Lower leg skin (tissue), 4 donors: ENCODE measurements around the gene FMR1NB. TPM values are rescaled to one million over a fixed set of nuclear protein-coding genes. Genes with fewer than 3 reads are reported as not detected.

Experiments used
- DNase-seq, 2 donors: peaks; one replicate each; pipeline ENCODE4 v3.0.0-alpha.2; 2019; ENCODE audit warnings: low spot score in 2 of 2
- H3K4me3 ChIP-seq: fragments of 200-600 bp; sonication (generic); 2 replicates; pipeline ENCODE4 v1.5.1; 2017; ENCODE audit warnings: mild to moderate bottlenecking, low read depth; ENCODE audit not compliant: poor library complexity, severe bottlenecking
- CTCF ChIP-seq, 3 donors: fragments of 450-650 bp; IDR thresholded peaks; one replicate each; pipeline ENCODE4 v1.5.1; 2016; ENCODE audit warnings: antibody characterized with exemption in 3 of 3, mild to moderate bottlenecking in 3 of 3, moderate library complexity in 2 of 3
- POLR2A ChIP-seq, 2 donors: fragments of 450-650 bp; IDR thresholded peaks; one replicate each; pipeline ENCODE4 v1.6.1; 2016 to 2017; ENCODE audit warnings: antibody characterized with exemption in 2 of 2, mild to moderate bottlenecking in 1 of 2, moderate library complexity in 1 of 2
- WGBS, 2 donors: methylation state at CpG; one replicate each; pipeline ENCODE4 v1.1.5; 2018; 5-methylcytosine and 5-hydroxymethylcytosine counted together
- intact Hi-C: fragments of 100-400 bp; cut with DNase I; formaldehyde crosslinking; loops from one replicate; pipeline ENCODE4 v1.15.0; 2023; ENCODE audit warnings: low total_unique reads
- total RNA-seq, 4 donors: library from RNA; depleted of rRNA; stranded (reverse); fragments of >200 nt; gene quantifications; one replicate each; pipeline ENCODE4 v1.1.0, GENCODE V29; 2016

The FMR1NB gene, protein sequence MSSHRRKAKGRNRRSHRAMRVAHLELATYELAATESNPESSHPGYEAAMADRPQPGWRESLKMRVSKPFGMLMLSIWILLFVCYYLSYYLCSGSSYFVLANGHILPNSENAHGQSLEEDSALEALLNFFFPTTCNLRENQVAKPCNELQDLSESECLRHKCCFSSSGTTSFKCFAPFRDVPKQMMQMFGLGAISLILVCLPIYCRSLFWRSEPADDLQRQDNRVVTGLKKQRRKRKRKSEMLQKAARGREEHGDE
- not detected for total RNA-seq

DNA sequence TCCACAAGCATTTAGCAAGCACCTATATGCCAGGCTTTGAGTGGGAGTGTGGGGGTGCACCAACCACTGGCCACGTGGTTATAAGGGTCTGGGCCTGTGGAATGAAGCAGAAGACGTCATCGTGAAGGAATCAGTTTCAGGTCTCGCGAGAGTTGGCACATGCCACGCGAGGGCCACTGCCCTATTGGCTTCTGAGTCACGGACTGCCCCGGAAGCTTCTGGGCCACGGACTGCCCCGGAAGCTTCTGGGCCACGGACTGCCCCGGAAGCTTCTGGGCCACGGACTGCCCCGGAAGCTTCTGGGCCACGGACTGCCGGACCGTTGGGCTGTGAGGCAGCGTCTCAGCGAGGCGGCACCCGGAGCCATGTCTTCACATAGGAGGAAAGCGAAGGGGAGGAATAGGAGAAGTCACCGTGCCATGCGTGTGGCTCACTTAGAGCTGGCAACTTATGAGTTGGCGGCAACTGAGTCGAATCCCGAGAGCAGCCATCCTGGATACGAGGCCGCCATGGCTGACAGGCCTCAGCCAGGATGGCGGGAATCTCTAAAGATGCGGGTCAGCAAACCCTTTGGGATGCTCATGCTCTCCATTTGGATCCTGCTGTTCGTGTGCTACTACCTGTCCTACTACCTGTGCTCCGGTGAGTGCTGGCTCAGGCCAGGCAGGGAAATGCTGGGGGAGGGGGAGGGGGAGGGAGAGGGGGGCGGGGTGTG, at the start of gene FMR1NB:
Gene FMR1NB (plus strand): TSS at position 300 of the 715 bp plus-strand sequence. CDS start 66 bp downstream, at position 366.
- intact Hi-C loops, result no loop called here
- 93 to 95% methylated on average over 6 to 34 of the region's 35 CpGs for WGBS, 2 donors
- no peak for TF ChIP-seq CTCF (IDR thresholded peaks at IDR 0.05)
- TF ChIP-seq POLR2A (IDR thresholded peaks at IDR 0.05), result no peak
- H3K4me3 ChIP-seq, result no peak within 1 kb of the TSS
- DNase-seq, result no peak

DNA sequence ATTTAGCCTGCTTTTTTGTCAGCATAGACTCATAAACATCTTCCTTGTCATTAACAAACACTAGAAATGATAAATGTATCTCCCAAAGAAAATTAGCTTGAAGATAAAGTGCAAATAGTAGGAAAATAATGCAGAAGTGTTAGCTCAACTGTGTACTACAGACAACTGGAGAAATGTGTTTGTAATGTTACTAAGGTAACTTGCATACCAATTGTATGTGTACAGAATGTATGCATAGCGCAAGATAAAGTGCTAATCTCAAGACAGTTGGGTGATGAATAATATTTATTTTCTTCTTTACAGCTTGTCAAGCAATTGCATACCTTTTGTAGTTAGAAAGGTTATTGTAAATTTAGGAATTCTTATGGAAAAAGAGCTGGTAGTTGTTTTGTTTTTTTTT, 47.3 kb upstream of the FMR1NB start:
- intact Hi-C loops, result no loop called here

DNA sequence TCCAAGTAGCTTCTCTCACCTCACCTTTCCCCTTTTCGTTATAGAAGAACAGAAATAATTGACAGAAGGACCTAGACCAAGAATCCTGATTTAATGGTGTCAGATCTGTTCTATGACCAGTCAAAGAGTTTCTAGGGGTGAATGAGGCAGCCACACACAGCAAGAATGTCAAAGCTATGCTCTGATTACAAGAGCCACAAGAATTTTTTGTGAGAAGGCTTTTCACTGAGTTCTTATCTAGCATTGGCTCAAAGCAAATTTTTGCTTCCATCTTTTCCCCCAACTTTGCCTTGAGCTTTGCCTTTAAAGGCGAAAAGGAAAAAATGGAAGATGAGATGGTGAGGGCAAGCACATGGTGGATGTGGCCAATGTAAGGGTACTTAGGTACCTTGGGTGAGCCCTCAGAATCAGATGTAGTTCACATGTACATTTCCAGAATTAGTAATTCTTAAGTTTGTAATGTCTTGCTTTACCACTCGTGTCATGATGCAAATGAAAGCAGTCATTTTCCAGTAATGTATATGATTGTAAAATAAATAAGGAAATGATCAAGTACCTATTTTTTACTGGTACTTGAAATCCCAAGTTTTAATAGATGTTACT, 45.9 kb upstream of the FMR1NB start:
- whole genome bisulfite sequencing, 2 donors, result 75 to 94% methylated on average over 3 of the region's 3 CpGs
- no peak overlapping the region for H3K4me3 ChIP-seq
- TF ChIP-seq CTCF (IDR thresholded peaks at IDR 0.05) (no peak), POLR2A (IDR thresholded peaks at IDR 0.05) (no peak)
- intact Hi-C loops, result no loop called here
- DNase-seq, result no peak

More for the DNA sequence above, 47.3 kb upstream of the FMR1NB start:
- TF ChIP-seq POLR2A (IDR thresholded peaks at IDR 0.05) (no peak), CTCF (IDR thresholded peaks at IDR 0.05) (no peak)
- DNase-seq, result no peak
- H3K4me3 ChIP-seq, result no peak overlapping the region
- 93 to 100% methylated on average over 1 of the region's 1 CpG for WGBS, 2 donors

DNA sequence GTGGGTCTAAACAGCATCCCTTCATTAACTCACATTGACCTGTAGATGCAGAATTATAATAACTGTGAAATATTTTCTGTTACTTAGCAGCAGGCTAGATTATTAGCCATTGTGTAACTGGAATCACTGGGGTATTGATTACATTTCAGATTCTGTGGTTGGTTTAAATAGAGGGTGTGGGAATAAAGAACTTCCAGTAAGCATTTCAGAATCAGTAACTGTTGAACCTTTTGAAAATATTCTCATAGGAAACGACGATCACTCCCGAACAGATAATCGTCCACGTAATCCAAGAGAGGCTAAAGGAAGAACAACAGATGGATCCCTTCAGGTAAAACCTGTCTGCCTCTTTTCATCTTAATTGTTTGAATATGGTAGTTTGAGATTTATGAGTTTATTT, 35.9 kb upstream of the FMR1NB start:
- intact Hi-C loops, result no loop called here
- WGBS, 2 donors, result 90 to 96% methylated on average over 5 of the region's 5 CpGs
- no peak for TF ChIP-seq POLR2A (IDR thresholded peaks at IDR 0.05)
- no peak for TF ChIP-seq CTCF (IDR thresholded peaks at IDR 0.05)
- no peak overlapping the region for H3K4me3 ChIP-seq
- DNase-seq, result no peak

DNA sequence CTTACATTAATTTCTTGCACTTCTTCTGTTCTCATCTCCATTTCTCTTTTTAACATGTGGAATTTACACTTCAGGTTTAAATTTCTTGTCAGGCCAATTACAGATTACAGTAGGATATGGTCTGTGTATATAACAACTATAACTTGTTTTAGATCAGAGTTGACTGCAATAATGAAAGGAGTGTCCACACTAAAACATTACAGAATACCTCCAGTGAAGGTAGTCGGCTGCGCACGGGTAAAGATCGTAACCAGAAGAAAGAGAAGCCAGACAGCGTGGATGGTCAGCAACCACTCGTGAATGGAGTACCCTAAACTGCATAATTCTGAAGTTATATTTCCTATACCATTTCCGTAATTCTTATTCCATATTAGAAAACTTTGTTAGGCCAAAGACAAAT, 32.6 kb upstream of the FMR1NB start:
- 90 to 100% methylated on average over 7 of the region's 7 CpGs for WGBS, 2 donors
- intact Hi-C loops, result no loop called here
- no peak for DNase-seq

More for the DNA sequence above, 32.6 kb upstream of the FMR1NB start:
- H3K4me3 ChIP-seq, result no peak overlapping the region
- no peak for TF ChIP-seq CTCF (IDR thresholded peaks at IDR 0.05)
- TF ChIP-seq POLR2A (IDR thresholded peaks at IDR 0.05), result no peak
